GM12892 (cell line): ENCODE data around the gene ABCB11. TPM values are rescaled to one million over a fixed set of nuclear protein-coding genes. Genes with fewer than 3 reads are reported as not detected.

ENCODE experiments used
- DNase-seq: peaks from one replicate; pipeline ENCODE4 v3.0.0; 2011; ENCODE audit not compliant: insufficient read length
- FAIRE-seq: peaks from 2 replicates; lab custom pipeline; 2011; peaks lifted over from hg19 to GRCh38; lab: Jason Lieb, UNC
- POLR2A ChIP-seq: IDR thresholded peaks from 2 replicates; pipeline ENCODE4 v1.6.1; 2011; ENCODE audit warnings: low read depth, low read length, control low read depth
- POLR2AphosphoS5 ChIP-seq: IDR thresholded peaks from 2 replicates; pipeline ENCODE4 v1.6.1; 2011; ENCODE audit warnings: low read depth, low read length, control low read depth
- TAF1 ChIP-seq: IDR thresholded peaks from 2 replicates; pipeline ENCODE4 v1.6.1; 2011; ENCODE audit warnings: low read depth, mild to moderate bottlenecking, control low read depth, low read length, borderline replicate concordance
- polyA plus RNA-seq: library from polyadenylated mRNA; unstranded; fragments of >200 nt; gene quantifications from one replicate; pipeline ENCODE4 v1.2.1, GENCODE V29; 2012; ENCODE audit warnings: missing spikeins, inconsistent platforms; ENCODE audit not compliant: missing spikeins

Gene ABCB11
- not detected for polyA plus RNA-seq

- DNase-seq (no peak), FAIRE-seq (no peak)
- no peak for TF ChIP-seq TAF1
These were observed at the start of gene ABCB11 for GRCh38 chr2:169031202-169031601. TSS of gene ABCB11 (minus strand) at chr2:169031324. CDS start at chr2:169018125, 13,199 bp downstream.

GRCh38 chr2:169080250-169081069, 49.3 kb upstream of the ABCB11 start:
- FAIRE-seq (no peak), DNase-seq (no peak)
- TF ChIP-seq TAF1: no peak
- TF ChIP-seq POLR2A: no peak
- no peak for TF ChIP-seq POLR2AphosphoS5

GRCh38 chr2:169077674-169078240, 46.6 kb upstream of the ABCB11 start:
- FAIRE-seq (no peak), DNase-seq (no peak)
- TF ChIP-seq POLR2AphosphoS5: no peak
- TF ChIP-seq TAF1: no peak
- no peak for TF ChIP-seq POLR2A

GRCh38 chr2:169073963-169074751, 43.0 kb upstream of the ABCB11 start:
- no peak for TF ChIP-seq POLR2A
- no peak for TF ChIP-seq POLR2AphosphoS5
- no peak for TF ChIP-seq TAF1
- DNase-seq (no peak), FAIRE-seq (no peak)

- no peak for DNase-seq
- peak; percentile 5 for FAIRE-seq
- TF ChIP-seq POLR2AphosphoS5 (no peak), POLR2A (no peak), TAF1 (no peak)
These were observed 42.3 kb upstream of the ABCB11 start for GRCh38 chr2:169073211-169073962.

- no peak for FAIRE-seq
- no peak for DNase-seq
- TF ChIP-seq TAF1 (no peak), POLR2A (no peak), POLR2AphosphoS5 (no peak)
These were observed 41.2 kb upstream of the ABCB11 start for GRCh38 chr2:169072163-169072925.

- FAIRE-seq (no peak), DNase-seq (no peak)
- no peak for TF ChIP-seq TAF1
- no peak for TF ChIP-seq POLR2AphosphoS5
- TF ChIP-seq POLR2A: no peak
These were observed 40.3 kb upstream of the ABCB11 start for GRCh38 chr2:169071455-169071854.

GRCh38 chr2:169069833-169070232, 38.7 kb upstream of the ABCB11 start:
- FAIRE-seq: no peak
- no peak for DNase-seq
- TF ChIP-seq POLR2AphosphoS5 (no peak), POLR2A (no peak), TAF1 (no peak)

- no peak for FAIRE-seq
- DNase-seq: no peak
- TF ChIP-seq POLR2A (no peak), TAF1 (no peak), POLR2AphosphoS5 (no peak)
These were observed 38.2 kb upstream of the ABCB11 start, which contains the start of gene DHRS9 for GRCh38 chr2:169069341-169069740. TSS of gene DHRS9 (plus strand) at chr2:169069563. CDS start at chr2:169081582, 12,019 bp downstream.

- DNase-seq (no peak), FAIRE-seq (no peak)
- TF ChIP-seq POLR2A (no peak), TAF1 (no peak), POLR2AphosphoS5 (no peak)
These were observed 35.8 kb upstream of the ABCB11 start for GRCh38 chr2:169066897-169067296.
